ENCODE measurements around the gene NEUROG2. TPM values are rescaled to one million over a fixed set of nuclear protein-coding genes. Genes with fewer than 3 reads are reported as not detected.
A peak's percentile ranks its signal among the peaks of the same experiment; 100 is the strongest.

The NEUROG2 gene
- polyA plus RNA-seq, 3 donors = 0.12 TPM; not detected in 2

DNA sequence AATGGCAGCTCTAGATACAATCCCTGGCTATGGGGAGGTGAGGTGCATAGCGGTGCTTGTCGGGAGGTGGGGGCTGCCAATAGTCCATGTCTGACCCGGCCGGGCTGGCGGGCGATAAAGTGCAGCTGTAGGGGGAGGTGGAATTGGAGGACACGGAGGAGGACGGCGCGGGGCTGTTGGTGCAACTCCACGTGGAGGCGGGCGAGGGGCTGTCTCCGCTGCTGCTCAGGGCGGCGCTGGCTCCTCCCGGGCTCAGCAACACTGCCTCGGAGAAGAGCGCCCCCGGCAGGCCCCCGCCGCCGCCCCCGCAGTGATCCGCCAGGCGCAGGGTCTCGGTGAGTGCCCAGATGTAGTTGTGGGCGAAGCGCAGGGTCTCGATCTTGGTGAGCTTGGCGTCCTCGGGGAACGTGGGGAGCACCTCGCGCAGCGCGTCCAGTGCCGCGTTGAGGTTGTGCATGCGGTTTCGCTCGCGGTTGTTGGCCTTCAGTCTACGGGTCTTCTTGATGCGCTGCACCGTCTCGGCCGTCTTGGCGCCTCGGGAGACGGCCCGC, 1.3 kb downstream of the NEUROG2 start:
- Histone ChIP-seq H3K9me3 (replicated peaks in 1 of 2; ENCODE audit: control insufficient read depth in 1 of 2, insufficient read depth in 1 of 2, low read length in 2 of 2) (peaks cover 0 to 44% of the 10 kb centered on the region in 2 donors), H3K9ac (ENCODE audit: insufficient read depth, low read length, poor library complexity, severe bottlenecking) (no peak overlapping the region), H3K27ac (ENCODE audit: low read depth in 1 of 2, low read length in 2 of 2) (no peak overlapping the region), H4K20me1 (ENCODE audit: insufficient read depth, low read length) (no peaks in the 10 kb centered on the region), H3K4me1 (ENCODE audit: control insufficient read depth in 1 of 2, insufficient read depth in 2 of 2, low read length in 2 of 2) (peaks cover 44 to 54% of the 10 kb centered on the region in 2 donors), H2AFZ (ENCODE audit: insufficient read depth, low read depth, low read length, poor library complexity, severe bottlenecking) (peak overlapping the region; percentile 84), H3K79me2 (ENCODE audit: insufficient read depth, low read length) (no peaks in the 10 kb centered on the region), H3K4me2 (replicated peaks; ENCODE audit: extremely low read depth, low read length, poor library complexity, severe bottlenecking) (peak overlapping the region; percentile 92), H3K36me3 (replicated peaks in 1 of 2; ENCODE audit: control insufficient read depth in 1 of 2, insufficient read depth in 2 of 2, low read length in 2 of 2) (no peaks in the 10 kb centered on the region), H3K27me3 (ENCODE audit: control insufficient read depth in 2 of 2, insufficient read depth in 2 of 2, low read length in 2 of 2) (peaks cover 92 to 99% of the 10 kb centered on the region in 2 donors), H3K4me3 (replicated peaks in 1 of 3; ENCODE audit: low read depth in 2 of 3, low read length in 3 of 3) (peak overlapping the region; percentile 10 to 80 (median 51))
- WGBS (ENCODE audit: insufficient coverage) = 3% methylated on average over 52 of the region's 52 CpGs
- peak overlapping the region; percentile 98 to 99 for H3K4me3 Mint-ChIP-seq
- TF ChIP-seq, protein P1, sequence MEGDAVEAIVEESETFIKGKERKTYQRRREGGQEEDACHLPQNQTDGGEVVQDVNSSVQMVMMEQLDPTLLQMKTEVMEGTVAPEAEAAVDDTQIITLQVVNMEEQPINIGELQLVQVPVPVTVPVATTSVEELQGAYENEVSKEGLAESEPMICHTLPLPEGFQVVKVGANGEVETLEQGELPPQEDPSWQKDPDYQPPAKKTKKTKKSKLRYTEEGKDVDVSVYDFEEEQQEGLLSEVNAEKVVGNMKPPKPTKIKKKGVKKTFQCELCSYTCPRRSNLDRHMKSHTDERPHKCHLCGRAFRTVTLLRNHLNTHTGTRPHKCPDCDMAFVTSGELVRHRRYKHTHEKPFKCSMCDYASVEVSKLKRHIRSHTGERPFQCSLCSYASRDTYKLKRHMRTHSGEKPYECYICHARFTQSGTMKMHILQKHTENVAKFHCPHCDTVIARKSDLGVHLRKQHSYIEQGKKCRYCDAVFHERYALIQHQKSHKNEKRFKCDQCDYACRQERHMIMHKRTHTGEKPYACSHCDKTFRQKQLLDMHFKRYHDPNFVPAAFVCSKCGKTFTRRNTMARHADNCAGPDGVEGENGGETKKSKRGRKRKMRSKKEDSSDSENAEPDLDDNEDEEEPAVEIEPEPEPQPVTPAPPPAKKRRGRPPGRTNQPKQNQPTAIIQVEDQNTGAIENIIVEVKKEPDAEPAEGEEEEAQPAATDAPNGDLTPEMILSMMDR (IDR thresholded peaks at IDR 0.05) = no peak
- intact Hi-C loops (cut with micrococcal nuclease) = no loop called here
- peaks cover 62% of the 10 kb centered on the region for H3K4me1 Mint-ChIP-seq
- H3K36me3 Mint-ChIP-seq = peaks cover 3 to 21% of the 10 kb centered on the region in 2 donors
- DNase-seq = no peak
- peaks cover 96 to 98% (median 97%) of the 10 kb centered on the region in 3 donors for H3K27me3 Mint-ChIP-seq (ENCODE audit: low read depth in 3 of 3)
- peak overlapping the region in 2 of 7 donors; percentile 48 to 69 for H3K27ac Mint-ChIP-seq
- H3K9me3 Mint-ChIP-seq = peaks cover 0 to 52% (median 20%) of the 10 kb centered on the region in 7 donors

DNA sequence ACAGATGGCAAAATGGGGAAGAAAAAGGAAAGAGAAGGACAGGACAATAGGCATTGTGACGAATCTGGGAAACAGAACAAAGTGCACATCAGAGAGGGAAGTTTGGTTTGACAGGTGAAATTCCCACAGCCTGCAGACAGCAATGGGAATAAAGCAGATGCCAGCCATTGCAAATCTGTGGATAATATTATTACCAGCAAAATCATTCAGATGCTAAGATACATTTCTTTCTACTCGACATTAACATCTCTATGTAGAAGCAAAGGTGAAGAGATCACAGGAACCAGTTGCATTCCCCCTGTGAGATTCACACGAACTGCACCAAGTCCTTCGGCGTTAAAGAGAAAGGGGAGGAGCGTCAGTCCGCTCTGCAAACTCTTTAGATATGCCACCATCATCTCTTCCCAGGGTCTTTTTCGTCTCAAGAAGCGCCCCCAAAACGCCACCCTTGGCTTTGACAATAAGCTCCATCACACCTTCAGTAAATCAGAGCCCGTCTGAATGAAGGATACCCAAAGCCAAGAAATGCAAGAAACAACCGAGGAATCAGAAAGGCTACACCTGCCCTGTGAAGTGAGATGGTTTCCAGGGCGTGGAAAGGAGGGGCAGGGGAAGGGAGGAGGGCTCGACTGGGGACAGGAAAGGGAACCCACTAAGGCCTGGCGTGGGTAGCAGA, 1.9 kb downstream of the NEUROG2 start:
- Histone ChIP-seq H3K4me3 (replicated peaks in 1 of 3; ENCODE audit: low read depth in 2 of 3, low read length in 3 of 3) (peak overlapping the region in 1 of 3 experiments; percentile 80), H3K36me3 (replicated peaks in 1 of 2; ENCODE audit: control insufficient read depth in 1 of 2, insufficient read depth in 2 of 2, low read length in 2 of 2) (no peaks in the 10 kb centered on the region), H3K27me3 (ENCODE audit: control insufficient read depth in 2 of 2, insufficient read depth in 2 of 2, low read length in 2 of 2) (peaks cover 93 to 99% of the 10 kb centered on the region in 2 donors), H2AFZ (ENCODE audit: insufficient read depth, low read depth, low read length, poor library complexity, severe bottlenecking) (peak overlapping the region; percentile 84), H3K79me2 (ENCODE audit: insufficient read depth, low read length) (no peaks in the 10 kb centered on the region), H4K20me1 (ENCODE audit: insufficient read depth, low read length) (no peaks in the 10 kb centered on the region), H3K4me1 (ENCODE audit: control insufficient read depth in 1 of 2, insufficient read depth in 2 of 2, low read length in 2 of 2) (peaks cover 50 to 60% of the 10 kb centered on the region in 2 donors), H3K9me3 (replicated peaks in 1 of 2; ENCODE audit: control insufficient read depth in 1 of 2, insufficient read depth in 1 of 2, low read length in 2 of 2) (peaks cover 0 to 45% of the 10 kb centered on the region in 2 donors), H3K4me2 (replicated peaks; ENCODE audit: extremely low read depth, low read length, poor library complexity, severe bottlenecking) (peak overlapping the region; percentile 92), H3K9ac (ENCODE audit: insufficient read depth, low read length, poor library complexity, severe bottlenecking) (no peak overlapping the region), H3K27ac (ENCODE audit: low read depth in 1 of 2, low read length in 2 of 2) (no peak overlapping the region)
- Mint-ChIP-seq H3K4me3 (peak overlapping the region; percentile 98 to 99), H3K27me3 (ENCODE audit: low read depth in 3 of 3) (peaks cover 96 to 98% (median 97%) of the 10 kb centered on the region in 3 donors), H3K27ac (peak overlapping the region in 3 of 7 donors; percentile 3 to 69 (median 48)), H3K4me1 (peaks cover 65% of the 10 kb centered on the region), H3K36me3 (peaks cover 3 to 25% of the 10 kb centered on the region in 2 donors), H3K9me3 (peaks cover 0 to 50% (median 26%) of the 10 kb centered on the region in 7 donors)
- intact Hi-C loops (cut with micrococcal nuclease) = no loop called here
- WGBS (ENCODE audit: insufficient coverage) = 0% methylated on average over 6 of the region's 15 CpGs
- TF ChIP-seq, protein P1 (IDR thresholded peaks at IDR 0.05) = no peak
- DNase-seq = no peak
